Caco-2 (cell line): Measurements from ENCODE around the gene CRYBA1. TPM values are rescaled to one million over a fixed set of nuclear protein-coding genes. Genes with fewer than 3 reads are reported as not detected.
"Not testable (repeated sequence)": the region's sequence is repeated elsewhere in the genome, so short reads cannot be mapped to it uniquely, and the experiment has no call there.

Experiments used
- BruUV-seq: library from RNA; stranded (reverse); fragments of 400-500 nt; replicated peaks from 2 replicates; lab custom pipeline; 2021; lab: Mats Ljungman, UMichigan
- CTCF ChIA-PET: fragments of 300-600 bp; sonication (Branson Sonifier 250); formaldehyde crosslinking; loops from one replicate; lab custom pipeline; 2022; ENCODE audit warnings: antibody characterized with exemption; lab: Charles Lee
- POLR2A ChIA-PET: fragments of 300-600 bp; sonication (Branson Sonifier 250); formaldehyde crosslinking; loops from one replicate; lab custom pipeline; 2022; ENCODE audit warnings: antibody characterized with exemption; lab: Charles Lee
- DNase-seq, 2 experiments: peaks; one replicate each; pipeline versions ENCODE4 v3.0.0 to v3.0.0-alpha.2; 2020 to 2022
- H3K27me3 ChIP-seq: replicated peaks from 2 replicates; pipeline ENCODE4 v1.6.0; 2011; ENCODE audit warnings: low read length; ENCODE audit not compliant: control insufficient read depth, insufficient read depth
- H3K36me3 ChIP-seq: 2 replicates; pipeline ENCODE4 v1.5.1; 2011; ENCODE audit warnings: low read length; ENCODE audit not compliant: control insufficient read depth, insufficient read depth
- H3K4me1 ChIP-seq: fragments of 250-450 bp; sonication (Bioruptor Pico); 2 replicates; pipeline ENCODE4 v1.5.1; 2020; ENCODE audit warnings: mild to moderate bottlenecking
- H3K4me3 ChIP-seq: 2 replicates; pipeline ENCODE4 v1.5.1; 2011; ENCODE audit warnings: low read depth, mild to moderate bottlenecking, control low read depth, low read length
- H3K9me3 ChIP-seq: fragments of 250-450 bp; sonication (Bioruptor Pico); 2 replicates; pipeline ENCODE4 v1.5.1; 2020; ENCODE audit warnings: mild to moderate bottlenecking, moderate library complexity
- H3K27ac Mint-ChIP-seq: one replicate; pipeline ENCODE4 v1.8.0; 2022; ENCODE audit warnings: mixed read lengths; ENCODE audit not compliant: unreplicated experiment
- H3K27me3 Mint-ChIP-seq: one replicate; pipeline ENCODE4 v1.8.0; 2022; ENCODE audit warnings: mixed read lengths; ENCODE audit not compliant: insufficient read depth, unreplicated experiment
- H3K36me3 Mint-ChIP-seq: one replicate; pipeline ENCODE4 v1.8.0; 2022; ENCODE audit warnings: mild to moderate bottlenecking, mixed read lengths; ENCODE audit not compliant: insufficient read depth, unreplicated experiment
- H3K4me1 Mint-ChIP-seq: one replicate; pipeline ENCODE4 v1.8.0; 2022; ENCODE audit warnings: low read depth, mixed read lengths; ENCODE audit not compliant: unreplicated experiment
- H3K4me3 Mint-ChIP-seq: one replicate; pipeline ENCODE4 v1.8.0; 2022; ENCODE audit warnings: mild to moderate bottlenecking, moderate library complexity, mixed read lengths; ENCODE audit not compliant: unreplicated experiment
- H3K9me3 Mint-ChIP-seq: one replicate; pipeline ENCODE4 v1.8.0; 2022; ENCODE audit warnings: mixed read lengths; ENCODE audit not compliant: unreplicated experiment
- intact Hi-C: fragments of 100-400 bp; cut with micrococcal nuclease; formaldehyde crosslinking; loops from one replicate; pipeline ENCODE4 v1.10.0; 2022; ENCODE audit not compliant: unreplicated experiment
- total RNA-seq: library from RNA; stranded (reverse); gene quantifications from 2 replicates; pipeline ENCODE4 v1.2.3, GENCODE V29; 2022
- TF ChIP-seq, protein P1 (sequence below), 2 experiments: fragments of 200-600 bp in 1 of 2; IDR thresholded peaks; 1 replicate in 1 of 2; 2 replicates in 1 of 2; pipeline versions ENCODE4 v1.5.1 to v1.8.0; 2011 to 2022; ENCODE audit warnings: antibody characterized with exemption in 1 of 2, control low read depth in 1 of 2, inconsistent platforms in 1 of 2, low read depth in 1 of 2, low read length in 1 of 2, mild to moderate bottlenecking in 1 of 2, moderate library complexity in 1 of 2; ENCODE audit not compliant: insufficient read depth in 1 of 2, severe bottlenecking in 1 of 2, unreplicated experiment in 1 of 2

Gene CRYBA1
- total RNA-seq, 1 experiment from 2014 or later: not detected

DNA sequence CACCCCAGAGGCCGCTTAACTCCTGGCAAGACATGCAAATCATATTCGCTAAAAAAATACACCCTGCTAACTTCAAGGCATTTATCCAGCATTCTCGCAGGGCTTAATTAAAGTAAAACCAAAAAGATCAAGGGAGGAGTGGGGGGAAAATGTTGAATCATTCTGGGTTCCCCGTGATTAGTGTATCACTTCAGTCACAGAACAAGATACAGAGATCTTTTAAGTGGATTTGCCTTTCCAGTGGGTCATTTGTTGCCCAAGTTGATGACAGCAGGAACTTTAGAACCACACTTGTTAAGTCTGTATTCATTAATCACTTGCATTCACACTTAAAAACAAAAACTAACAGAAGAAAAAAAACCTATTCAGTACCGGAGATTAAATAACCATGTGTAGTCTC, 17.3 kb downstream of the CRYBA1 start:
- H3K4me1 Mint-ChIP-seq: no peaks in the 10 kb centered on the region
- no peaks in the 10 kb centered on the region for H3K27me3 ChIP-seq
- TF ChIP-seq, protein P1, sequence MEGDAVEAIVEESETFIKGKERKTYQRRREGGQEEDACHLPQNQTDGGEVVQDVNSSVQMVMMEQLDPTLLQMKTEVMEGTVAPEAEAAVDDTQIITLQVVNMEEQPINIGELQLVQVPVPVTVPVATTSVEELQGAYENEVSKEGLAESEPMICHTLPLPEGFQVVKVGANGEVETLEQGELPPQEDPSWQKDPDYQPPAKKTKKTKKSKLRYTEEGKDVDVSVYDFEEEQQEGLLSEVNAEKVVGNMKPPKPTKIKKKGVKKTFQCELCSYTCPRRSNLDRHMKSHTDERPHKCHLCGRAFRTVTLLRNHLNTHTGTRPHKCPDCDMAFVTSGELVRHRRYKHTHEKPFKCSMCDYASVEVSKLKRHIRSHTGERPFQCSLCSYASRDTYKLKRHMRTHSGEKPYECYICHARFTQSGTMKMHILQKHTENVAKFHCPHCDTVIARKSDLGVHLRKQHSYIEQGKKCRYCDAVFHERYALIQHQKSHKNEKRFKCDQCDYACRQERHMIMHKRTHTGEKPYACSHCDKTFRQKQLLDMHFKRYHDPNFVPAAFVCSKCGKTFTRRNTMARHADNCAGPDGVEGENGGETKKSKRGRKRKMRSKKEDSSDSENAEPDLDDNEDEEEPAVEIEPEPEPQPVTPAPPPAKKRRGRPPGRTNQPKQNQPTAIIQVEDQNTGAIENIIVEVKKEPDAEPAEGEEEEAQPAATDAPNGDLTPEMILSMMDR (IDR thresholded peaks at IDR 0.05; ENCODE audit: insufficient read depth in 1 of 2, low read depth in 1 of 2, low read length in 1 of 2, severe bottlenecking in 1 of 2, unreplicated experiment in 1 of 2): no peak
- H3K4me3 ChIP-seq: no peak overlapping the region
- H3K4me1 ChIP-seq: no peaks in the 10 kb centered on the region
- peaks cover 100% of the 10 kb centered on the region for H3K36me3 Mint-ChIP-seq
- CTCF ChIA-PET: no interaction called here
- POLR2A ChIA-PET: no interaction called here
- no peaks in the 10 kb centered on the region for H3K27me3 Mint-ChIP-seq
- no peak overlapping the region for H3K4me3 Mint-ChIP-seq
- peaks cover 2% of the 10 kb centered on the region; the same call in 1 of the 2 replicates for H3K36me3 ChIP-seq
- H3K27ac Mint-ChIP-seq: no peak overlapping the region
- no TSS peak for BruUV-seq
- no peaks in the 10 kb centered on the region for H3K9me3 ChIP-seq
- no peaks in the 10 kb centered on the region for H3K9me3 Mint-ChIP-seq
- intact Hi-C loops: no loop called here
- no peak for DNase-seq

DNA sequence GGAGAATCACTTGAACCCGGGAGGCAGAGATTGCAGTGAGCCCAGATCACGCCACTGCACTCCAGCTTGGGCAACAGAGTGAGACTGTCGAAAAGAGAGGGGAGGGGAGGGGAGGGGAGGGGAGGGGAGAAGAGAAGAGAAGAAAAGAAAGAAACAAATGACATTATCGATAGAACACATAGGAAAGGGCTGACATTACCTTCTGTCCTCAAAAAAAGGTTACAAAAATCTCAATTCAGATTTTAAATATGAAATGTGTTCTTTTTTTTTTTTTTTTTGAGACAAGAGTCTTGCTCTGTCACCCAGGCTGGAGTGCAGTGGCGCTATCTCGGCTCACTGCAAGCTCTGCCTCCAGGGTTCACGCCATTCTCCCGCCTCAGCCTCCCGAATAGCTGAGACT, 25.3 kb downstream of the CRYBA1 start:
- H3K27me3 Mint-ChIP-seq, H3K27me3 ChIP-seq, H3K4me3 Mint-ChIP-seq, BruUV-seq, intact Hi-C loops, H3K36me3 ChIP-seq, DNase-seq, H3K27ac Mint-ChIP-seq, H3K9me3 ChIP-seq, H3K4me3 ChIP-seq: not testable (repeated sequence)
- CTCF ChIA-PET: interaction anchor here (0.6 to 0.7 kb wide), 2 partner anchors 12 kb away, joined by 4 to 5 read pairs; no protein-coding TSS in a partner anchor
- H3K9me3 Mint-ChIP-seq: peaks cover 10% of the 10 kb centered on the region
- H3K4me1 ChIP-seq: peaks cover 24% of the 10 kb centered on the region
- peaks cover 99% of the 10 kb centered on the region for H3K36me3 Mint-ChIP-seq
- POLR2A ChIA-PET: interaction anchor here (0.6 kb wide), 1 partner anchor 21 kb away, joined by 3 read pairs; no protein-coding TSS in a partner anchor
- peaks cover 12% of the 10 kb centered on the region for H3K4me1 Mint-ChIP-seq

DNA sequence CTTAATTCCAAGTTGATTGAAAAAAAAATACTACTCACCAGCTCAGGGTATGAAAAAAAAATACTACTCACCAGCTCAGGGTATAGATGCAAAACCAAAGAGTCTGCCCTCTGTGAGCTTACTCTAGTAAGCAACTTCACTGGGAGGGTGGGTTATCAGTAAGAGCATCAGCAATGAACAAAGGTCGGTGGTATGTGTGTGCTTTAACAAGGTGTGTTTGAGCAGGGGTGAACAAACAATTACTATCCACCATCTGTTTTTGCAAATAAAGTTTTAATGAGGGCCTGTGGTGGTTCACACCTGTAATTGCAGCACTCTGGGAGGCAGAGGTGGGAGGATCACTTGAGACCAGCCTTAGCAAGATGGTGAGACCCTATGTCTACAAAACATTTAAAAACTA, 27.3 kb downstream of the CRYBA1 start:
- Mint-ChIP-seq H3K27ac (peak overlapping the region; percentile 13), H3K4me1 (peaks cover 19% of the 10 kb centered on the region), H3K27me3 (no peaks in the 10 kb centered on the region), H3K36me3 (peaks cover 99% of the 10 kb centered on the region), H3K4me3 (no peak overlapping the region), H3K9me3 (peaks cover 10% of the 10 kb centered on the region)
- Histone ChIP-seq H3K36me3 (peaks cover 3% of the 10 kb centered on the region), H3K4me1 (peaks cover 33% of the 10 kb centered on the region), H3K27me3 (no peaks in the 10 kb centered on the region), H3K4me3 (no peak overlapping the region), H3K9me3 (no peaks in the 10 kb centered on the region)
- TF ChIP-seq, protein P1 (IDR thresholded peaks at IDR 0.05; ENCODE audit: insufficient read depth in 1 of 2, low read depth in 1 of 2, low read length in 1 of 2, severe bottlenecking in 1 of 2, unreplicated experiment in 1 of 2): no peak
- DNase-seq: peak in 1 of 2 experiments; percentile 29
- ChIA-PET CTCF (interaction anchor here (0.7 to 1.3 kb wide), 3 partner anchors 83 to 150 kb away, joined by 3 read pairs; no protein-coding TSS in a partner anchor), POLR2A (interaction anchor here (0.5 kb wide), 1 partner anchor 16 kb away, joined by 4 read pairs; no protein-coding TSS in a partner anchor)
- BruUV-seq: no TSS peak
- intact Hi-C loops: no loop called here
